RPMI7951 (cell line): ENCODE results near the gene RABGEF1. TPM values are rescaled to one million over a fixed set of nuclear protein-coding genes. Genes with fewer than 3 reads are reported as not detected.
A peak's percentile ranks its signal among the peaks of the same experiment; 100 is the strongest.
"Not testable (repeated sequence)": the region's sequence is repeated elsewhere in the genome, so short reads cannot be mapped to it uniquely, and the experiment has no call there.

ENCODE experiments used
- DNase-seq: peaks from one replicate; pipeline ENCODE4 v3.0.0-alpha.2; 2012; ENCODE audit warnings: low read depth
- total RNA-seq: library from RNA; depleted of rRNA; stranded (reverse); fragments of >200 nt; shearing (Covaris generic); gene quantifications from 2 replicates; pipeline ENCODE4 v1.2.3, GENCODE V29; 2014

Gene RABGEF1
- total RNA-seq, 1 experiment from 2014 or later = 42.2 TPM

DNA sequence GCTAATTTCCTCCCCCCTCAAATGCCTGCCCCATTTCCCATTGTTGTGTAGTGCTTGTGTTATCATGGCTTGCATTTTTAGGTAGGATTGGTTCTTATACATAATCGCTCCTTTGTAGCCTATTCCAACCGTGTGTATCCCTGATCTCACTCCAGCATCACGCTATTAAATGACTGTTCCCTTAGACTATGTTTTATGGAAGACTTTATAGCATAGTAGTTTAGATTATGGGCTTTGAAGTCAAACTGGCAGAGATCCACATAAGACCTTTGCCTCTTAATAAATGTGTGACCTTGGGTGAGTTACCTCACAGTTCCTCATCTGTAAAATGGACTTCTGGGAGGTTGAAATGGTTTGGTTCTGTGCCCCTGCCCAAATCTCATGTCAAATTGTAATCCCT, 5.4 kb upstream of the RABGEF1 start:
- no peak for DNase-seq

DNA sequence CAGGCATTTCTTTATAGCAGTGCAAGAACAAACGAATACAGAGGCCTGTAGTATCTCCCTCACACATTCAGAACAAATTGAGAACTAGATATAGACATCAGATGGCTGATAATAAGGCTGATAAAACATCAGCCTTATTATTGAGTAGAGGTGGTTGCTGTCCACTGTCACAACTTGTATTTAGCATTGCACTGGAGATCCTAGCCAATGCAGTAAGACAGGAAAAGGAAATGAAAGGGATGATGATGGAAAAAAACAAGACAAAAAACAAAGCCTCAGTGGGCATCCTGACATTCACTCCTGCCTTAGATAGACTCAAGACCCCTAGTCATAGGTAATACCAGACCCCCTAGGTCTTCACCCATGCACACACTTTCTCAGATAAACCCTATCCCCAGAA, 4.7 kb upstream of the RABGEF1 start:
- DNase-seq = no peak

DNA sequence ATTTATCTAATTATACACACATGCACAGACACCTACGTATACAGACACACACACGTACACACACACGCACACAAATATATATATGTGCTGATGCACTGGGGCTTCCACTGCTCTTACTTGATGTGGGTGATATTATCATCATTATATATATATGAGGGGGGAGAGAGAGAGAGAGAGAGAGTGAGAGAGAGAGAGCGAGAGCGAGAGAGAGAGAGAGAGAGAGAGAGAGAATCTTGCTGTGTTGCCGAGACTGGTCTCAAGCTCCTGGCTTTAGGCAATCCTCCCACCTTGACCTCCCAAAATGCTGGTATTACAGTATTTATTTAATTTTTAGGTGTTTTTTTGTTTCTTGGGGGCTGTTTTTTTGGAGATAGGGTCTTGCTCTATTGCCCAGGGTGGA, 3.6 kb upstream of the RABGEF1 start:
- DNase-seq = no peak

DNA sequence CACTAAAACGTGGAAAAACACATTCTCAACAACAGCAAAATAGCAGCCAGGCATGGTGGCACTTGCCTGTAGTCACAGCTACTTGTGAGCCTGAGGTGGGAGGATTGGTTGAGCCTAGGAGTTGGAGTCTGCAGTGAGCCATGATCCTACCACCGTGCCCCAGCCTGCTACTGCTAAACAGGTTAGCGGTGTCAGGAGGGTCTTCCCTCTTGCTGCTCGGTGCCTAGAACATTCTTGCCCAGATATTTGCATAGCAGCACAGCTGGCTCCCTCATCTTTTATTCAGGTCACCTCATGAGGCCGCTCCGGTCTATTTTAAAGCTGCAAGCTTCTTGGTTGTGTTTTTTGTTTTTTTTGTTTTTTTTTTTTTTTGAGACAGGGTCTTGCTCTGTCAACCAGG, 2.9 kb upstream of the RABGEF1 start:
- no peak for DNase-seq

DNA sequence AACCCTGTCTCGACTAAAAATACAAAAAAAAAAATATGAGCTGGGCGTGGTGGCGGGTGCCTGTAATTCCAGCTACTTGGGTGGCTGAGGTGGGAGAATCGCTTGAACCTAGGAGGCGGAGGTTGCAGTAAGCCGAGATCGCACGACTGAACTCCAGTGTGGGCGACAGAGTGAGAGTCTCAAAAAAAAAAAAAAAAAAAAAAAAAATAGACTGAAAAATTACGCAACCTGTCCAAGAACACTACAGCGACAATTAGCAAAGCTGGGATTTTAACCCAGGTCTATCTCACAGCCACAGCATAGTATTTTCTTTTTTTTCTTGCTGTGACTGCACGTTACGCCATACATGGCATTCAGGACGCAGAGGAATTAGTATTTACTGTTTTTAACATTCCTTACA, 1.1 kb upstream of the RABGEF1 start:
- DNase-seq = no peak

DNA sequence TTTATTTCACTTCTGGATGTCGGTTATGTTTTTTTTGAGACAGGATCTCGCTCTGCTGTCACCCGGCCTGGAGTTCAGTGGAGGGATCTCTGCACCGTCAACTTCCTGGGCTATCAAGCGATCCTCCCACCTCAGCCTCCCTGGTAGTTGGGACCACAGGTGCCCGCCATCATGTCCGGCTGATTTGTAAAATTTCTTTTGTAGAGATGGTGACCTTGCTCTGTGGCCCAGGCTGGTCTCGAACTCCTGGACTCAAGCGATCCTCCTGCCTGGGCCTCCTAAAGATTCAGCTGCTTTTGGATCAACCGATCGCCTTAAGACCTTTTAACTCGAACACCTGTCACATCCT, 606 bp upstream of the RABGEF1 start:
- DNase-seq = no peak

DNA sequence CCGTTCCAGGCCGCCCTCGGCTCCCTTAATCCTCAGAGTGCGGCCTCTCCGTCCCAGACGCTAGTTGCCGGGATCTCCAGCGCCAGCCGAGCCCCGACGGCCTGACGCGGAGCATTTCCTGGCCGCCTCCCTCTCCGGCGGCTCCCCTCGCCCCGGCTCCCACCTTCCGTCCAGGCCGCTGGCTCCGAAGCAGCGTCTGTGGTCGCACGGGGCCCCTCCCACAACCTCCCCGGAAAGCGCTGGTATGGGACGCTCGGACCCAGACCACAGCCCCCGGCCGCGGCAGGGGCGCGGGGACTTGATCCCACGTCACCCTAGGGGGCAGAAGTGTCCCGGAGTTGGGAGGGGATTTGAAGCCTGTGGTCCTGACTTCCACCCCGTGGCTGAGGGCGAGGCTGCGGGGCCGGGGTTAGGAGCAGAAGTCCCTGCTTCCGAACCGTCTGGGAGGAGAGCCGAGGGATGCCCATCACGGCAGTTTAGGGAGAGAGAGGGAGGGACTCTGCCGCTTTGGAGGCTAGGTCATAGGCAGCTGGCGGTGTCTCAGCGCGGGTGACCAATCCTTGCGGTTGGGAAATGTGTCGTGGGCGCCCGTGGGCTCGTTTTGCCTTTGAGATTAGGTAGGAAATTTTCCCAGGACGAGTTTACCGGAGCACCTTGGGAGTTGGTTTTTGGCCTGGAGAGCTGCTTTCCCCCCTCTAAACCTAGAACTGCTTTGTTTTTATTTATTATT, 612 bp downstream of the RABGEF1 start:
- peak; percentile 42 for DNase-seq

DNA sequence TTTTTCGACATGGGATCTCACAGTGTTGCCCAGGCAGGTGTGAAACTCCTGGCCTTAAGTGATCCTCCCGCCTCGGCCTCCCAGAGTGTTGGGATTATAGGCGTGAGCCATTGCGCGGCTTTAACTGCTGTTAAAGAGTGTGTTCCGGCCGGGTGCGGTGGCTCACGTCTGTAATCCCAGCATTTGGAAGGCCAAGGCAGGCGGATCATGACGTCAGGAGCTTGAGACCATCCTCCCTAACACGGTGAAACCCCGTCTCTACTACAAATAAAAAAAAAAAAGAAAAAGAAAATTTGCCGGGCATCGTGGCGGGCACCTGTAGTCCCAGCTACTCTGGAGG, 1.1 kb downstream of the RABGEF1 start:
- peak; percentile 54 for DNase-seq

DNA sequence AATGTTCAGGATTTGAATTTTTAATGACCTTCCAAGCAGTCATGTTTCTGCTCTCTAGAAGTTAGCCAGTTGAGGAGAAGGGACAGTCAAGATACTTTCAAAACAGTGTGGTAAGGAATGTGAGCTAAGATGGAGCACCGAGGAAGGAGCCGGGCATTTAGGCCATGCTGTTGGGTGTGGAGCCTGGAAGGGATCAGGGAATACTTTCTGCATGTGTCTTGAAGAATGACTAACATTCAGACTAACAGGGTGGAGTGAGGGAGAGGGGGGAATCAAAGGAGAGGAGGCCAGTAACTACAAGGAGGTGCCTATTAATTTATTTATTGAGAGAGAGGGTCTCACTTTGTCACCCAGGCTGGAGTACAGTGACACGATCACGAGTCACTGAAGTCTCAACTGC, 1.8 kb downstream of the RABGEF1 start:
- peak; percentile 54 for DNase-seq

DNA sequence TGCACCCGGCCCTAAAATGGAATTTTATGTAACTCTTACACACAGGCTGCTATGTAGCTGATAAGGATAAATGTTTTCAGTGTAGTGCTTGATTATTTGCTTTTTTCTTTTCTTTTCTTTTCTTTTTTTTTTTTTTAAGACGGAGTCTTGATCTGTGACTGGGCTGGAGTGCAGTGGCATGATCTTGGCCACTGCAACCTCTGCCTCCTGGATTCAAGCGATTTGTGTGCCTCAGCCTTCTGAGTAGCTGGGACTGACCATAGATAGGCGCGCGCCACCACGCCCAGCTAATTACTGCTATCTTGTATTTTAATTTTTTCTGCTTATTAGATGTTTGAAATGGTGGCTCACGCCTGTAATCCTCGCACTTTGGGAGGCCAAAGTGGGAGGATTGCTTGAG, 3.4 kb downstream of the RABGEF1 start:
- no peak for DNase-seq

DNA sequence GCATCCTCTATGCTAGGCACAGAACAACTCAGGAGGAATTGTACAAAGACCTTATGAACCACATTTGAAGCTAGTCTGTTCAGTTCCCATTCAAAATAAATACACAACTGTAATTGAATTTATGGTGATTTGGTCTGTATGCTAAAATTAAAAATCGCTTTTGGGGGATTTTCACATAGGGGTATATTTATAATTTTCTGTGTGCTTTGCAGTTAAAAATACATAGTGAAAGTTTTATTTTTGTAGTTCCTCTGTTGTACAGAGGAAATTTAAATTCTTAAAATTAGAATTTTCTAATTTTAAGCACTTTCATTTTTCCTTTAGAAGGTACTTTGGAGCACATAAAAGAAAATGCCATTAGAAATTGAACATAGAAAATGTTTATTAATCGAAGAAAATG, 6.9 kb downstream of the RABGEF1 start:
- no peak for DNase-seq

DNA sequence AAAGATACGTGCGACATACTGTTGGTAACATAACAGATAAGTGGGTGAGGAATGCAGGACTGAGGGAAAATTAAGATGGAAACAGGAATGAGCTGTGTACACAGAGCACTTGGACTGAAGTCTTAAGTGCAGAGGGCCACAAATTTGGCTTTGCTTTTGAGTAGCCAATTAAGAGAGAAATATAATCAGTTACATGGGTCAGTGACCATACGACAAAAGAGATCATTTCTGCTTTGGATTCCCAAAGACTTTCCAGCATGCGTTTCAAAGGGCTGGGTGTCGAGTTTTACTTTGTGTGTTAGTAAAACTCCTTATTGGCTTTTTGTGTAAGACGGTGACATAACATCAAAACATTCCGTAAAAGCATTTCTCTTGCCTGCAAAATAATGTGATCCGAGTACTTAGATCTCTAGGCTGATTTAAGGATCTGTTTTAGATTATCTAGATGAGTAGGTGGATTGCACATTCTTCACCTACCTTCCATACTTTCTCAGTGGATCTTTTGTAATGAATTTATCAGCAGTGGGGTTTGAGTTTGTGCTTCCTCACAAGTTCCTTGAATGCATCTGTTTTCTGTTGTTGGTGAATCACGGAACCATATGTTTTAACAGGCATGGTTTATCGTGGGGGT, 7.5 kb downstream of the RABGEF1 start:
- DNase-seq = no peak

DNA sequence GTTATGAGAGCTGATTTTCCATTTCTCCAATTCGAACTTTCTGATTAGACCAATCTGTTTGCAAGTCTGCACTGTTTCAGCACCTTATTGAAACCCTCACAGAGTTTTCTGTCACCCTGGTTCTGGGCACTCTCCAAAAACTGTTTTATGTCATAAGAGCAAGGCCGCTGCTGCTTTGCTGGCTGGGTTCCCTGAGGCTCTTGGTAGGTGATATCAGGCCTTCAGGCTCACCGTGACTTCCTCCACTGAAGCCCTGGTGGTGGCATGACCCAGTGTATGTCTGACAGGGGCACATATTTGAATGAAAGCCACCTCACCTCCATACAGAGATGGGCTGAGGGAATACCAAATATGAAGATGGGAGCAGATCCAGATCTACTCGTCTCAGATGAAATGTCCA, 8.3 kb downstream of the RABGEF1 start:
- DNase-seq = no peak

DNA sequence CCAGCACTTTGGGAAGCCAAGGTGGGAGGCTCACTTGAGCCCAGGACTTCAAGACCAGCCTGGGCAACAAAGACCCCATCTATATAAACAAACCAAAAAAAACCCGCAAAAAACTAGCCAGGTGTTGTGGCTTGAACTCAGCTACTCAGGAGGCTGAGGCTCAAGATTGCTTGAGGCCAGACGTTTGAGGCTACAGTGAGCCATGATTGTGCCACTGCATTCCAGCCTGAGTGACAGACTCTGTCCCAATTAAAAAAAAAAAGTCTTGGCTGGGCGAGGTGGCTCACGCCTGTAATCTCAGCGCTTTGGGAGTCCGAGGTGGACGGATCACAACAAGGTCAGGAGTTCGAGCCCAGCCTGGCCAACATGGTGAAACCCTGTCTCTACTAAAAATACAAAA, 11.4 kb downstream of the RABGEF1 start:
- DNase-seq = no peak

DNA sequence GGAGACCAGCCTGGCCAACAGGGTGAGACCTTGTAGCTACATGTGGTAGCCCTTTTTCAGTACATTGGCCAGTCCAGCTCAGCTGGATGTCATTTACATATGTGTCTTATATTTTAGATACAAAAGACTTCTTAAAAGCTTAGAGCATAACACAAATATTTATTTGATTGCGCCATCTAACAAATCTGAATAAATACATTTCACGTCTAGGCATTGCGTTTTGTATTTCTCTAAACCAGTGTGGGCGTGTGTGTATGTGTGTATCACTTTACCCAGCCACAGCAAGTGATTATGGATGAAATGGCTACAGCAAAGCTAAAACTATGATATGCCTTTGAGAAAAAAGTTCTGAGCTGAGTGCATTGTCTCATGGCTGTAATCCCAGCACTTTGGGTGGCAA, 14.0 kb downstream of the RABGEF1 start:
- no peak for DNase-seq

DNA sequence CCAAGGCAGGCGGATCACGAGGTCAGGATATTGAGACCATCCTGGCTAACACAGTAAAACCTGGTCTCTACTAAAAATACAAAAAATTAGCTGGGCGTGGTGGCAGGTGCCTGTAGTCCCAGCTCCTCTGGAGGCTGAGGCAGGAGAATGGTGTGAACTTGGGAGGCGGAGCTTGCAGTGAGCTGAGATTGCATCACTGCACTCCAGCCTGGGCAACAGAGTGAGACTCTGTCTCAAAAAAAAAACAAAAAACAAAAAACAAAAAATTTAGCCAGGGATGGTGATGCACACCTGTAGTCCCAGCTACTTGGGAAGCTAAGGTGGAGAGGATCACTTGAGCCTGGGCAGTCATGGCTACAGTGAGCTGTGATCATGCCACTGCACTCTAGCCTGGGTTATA, 14.5 kb downstream of the RABGEF1 start:
- DNase-seq = not testable (repeated sequence)

DNA sequence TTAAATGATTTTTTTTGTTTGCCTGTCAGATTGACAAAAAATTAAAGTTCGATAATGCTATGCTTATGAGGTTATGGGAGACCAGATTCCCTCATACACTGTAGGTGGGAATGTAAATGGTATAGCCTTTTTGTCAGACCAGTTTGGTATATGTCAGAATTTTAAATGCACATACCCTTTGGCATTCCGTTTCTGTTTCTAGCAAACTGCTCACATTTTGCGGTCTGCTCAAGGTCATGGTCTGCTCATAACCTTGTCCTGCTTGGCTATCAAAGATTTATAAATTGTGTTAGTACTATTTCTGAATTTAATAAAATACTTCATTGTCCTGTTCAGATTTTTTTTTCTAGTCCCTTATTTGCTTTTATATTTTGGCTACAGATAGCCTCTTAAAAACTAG, 15.7 kb downstream of the RABGEF1 start:
- DNase-seq = not testable (repeated sequence)

DNA sequence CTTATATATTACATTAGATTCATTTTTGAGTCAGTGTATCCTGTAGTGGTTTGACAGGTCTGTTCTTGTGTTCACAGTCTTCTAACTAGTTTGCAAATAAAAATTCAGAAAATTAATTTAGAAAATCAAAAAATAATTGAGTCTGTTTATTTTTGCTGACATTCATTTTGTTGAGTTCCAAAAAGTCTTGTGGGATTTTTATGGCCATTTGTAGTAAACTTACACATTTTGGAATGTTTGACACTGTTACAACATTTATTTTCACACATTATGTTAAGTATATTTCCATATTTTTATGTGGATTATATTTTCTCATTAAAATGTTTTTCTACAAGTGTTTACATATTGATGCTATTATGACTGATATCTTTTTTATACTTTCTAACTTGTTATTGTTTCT, 16.4 kb downstream of the RABGEF1 start:
- DNase-seq = no peak

DNA sequence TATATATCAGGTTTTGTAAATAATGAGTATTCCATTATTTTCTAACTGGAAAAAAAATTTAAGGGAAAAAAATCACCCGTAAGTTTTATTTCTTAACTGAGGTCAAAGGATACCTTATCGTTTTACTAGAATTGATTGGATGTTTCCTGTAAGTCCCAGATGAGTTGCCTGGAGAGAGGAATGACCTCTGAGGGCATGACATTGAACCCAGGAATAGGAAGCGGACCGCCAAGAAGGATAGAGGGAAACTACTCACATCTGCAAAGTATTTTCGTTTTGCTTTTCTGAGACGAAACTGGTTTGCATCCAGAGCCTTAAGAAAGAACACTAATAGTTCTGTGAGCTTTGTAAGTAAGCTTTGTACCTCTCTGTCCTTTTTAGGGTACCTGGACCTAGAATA, 17.4 kb downstream of the RABGEF1 start:
- no peak for DNase-seq

DNA sequence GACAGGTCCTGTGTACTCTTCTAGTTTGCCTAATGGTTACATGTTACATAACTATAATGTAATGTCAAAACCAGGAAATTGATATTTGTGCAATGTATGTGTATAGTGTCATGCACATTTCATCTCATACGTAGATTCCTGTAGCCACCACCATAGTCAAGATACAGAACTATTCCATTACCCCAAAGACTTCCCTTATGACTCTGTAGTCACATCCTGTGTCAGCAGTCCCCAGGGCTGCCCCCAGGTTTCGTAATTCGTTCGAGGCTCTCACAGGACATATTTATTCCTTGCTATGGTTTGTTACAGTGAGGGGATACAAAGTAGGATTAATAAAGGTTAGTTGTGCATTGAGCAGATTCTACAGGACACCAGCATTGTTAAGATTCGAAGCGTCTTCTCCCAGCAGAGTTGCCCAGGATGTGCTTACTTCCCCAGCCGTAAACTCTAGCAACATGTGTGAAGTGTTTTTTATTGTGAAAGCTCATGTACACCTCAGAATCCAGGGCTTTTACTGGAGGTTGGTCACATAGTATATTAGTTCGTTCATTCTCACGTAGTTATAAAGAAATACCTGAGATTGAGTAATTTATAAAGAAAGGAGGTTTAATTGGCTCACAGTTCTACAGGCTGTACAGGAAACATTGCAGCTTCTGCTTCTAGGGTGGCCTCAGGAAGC, 18.6 kb downstream of the RABGEF1 start:
- DNase-seq = no peak

DNA sequence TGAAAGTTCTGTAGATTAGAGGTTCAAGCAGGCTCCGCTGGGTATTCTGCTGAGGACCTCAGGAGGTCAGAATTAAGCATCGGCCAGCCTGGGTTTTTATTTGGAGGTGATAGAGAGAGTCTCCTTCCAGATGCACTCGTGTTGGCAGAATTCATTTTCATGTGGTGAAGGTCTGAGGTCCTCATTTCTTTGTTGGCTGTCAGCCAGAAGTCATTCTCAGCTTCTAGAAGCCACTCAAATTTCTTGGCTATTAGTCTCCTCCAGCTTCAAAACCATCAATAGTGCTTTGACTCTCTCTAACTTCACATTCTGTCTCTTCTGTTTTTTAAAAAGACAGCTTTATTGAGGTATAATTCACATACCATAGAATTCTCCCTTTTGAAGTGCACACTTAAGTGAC, 22.6 kb downstream of the RABGEF1 start:
- not testable (repeated sequence) for DNase-seq

DNA sequence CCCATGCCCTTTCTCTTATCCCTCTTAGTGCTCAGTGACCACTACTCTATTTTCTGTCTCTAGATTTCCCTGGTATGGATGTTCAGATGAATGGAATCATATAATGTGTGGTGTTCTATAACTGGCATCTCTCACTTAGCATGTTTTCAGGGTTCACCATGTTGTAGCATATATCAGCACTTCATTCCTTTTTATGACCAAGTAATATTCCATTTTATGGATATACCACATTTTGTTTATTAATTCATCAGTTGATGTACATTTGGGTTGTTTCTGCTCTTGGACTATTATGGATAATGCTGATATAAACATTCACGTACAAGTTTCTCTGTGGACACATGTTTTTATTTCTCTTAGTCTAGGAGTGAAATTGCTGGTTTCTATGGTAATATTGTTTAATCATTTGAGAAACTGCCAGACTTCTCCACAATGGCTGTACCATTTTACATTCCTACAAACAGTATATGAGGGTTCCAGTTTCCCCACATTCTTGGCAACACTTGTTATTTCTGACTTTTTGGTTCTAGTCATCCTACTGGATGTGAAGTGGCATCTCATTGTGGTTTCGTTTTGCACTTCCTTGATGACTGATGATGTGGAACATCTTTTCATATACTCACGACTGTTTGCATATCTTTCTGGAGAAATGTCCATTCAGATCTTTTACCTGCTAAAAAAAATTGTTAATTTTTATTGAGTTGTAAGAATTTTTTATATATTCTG, 23.3 kb downstream of the RABGEF1 start:
- DNase-seq = peak; percentile 68

DNA sequence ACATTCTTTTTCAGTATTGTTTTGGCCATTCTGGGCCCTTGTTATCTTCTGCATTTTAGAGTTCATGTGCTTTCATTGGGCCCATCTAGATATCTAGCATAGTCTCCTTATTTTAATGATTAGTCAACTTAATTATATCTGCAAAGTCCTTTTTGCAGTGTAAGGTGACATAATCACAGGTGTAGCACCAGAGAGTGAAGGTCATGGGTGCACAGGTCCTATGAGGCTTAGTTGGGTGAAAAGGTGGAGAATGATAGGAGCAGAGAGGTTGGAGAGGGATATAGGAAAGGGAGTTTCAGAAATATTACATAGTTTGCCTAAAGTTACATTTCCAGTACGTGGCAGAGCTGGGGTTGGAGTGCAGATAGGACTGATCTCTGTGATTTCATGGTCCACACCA, 24.4 kb downstream of the RABGEF1 start:
- not testable (repeated sequence) for DNase-seq
